Fibroblast of mammary gland (primary cell): Measurements from ENCODE around the gene C16orf54.
"Not testable (repeated sequence)": the region's sequence is repeated elsewhere in the genome, so short reads cannot be mapped to it uniquely, and the experiment has no call there.

Experiments used
- DNase-seq: peaks from one replicate; pipeline ENCODE4 v3.0.0-alpha.2; 2010; ENCODE audit warnings: low read depth
- H3K4me3 ChIP-seq: 2 replicates; pipeline ENCODE4 v1.5.1; 2011; ENCODE audit warnings: low read depth, mild to moderate bottlenecking, low read length, moderate library complexity; ENCODE audit not compliant: control insufficient read depth
- TF ChIP-seq, protein P1 (sequence below): conservative IDR thresholded peaks from 2 replicates; pipeline ENCODE4 v1.5.1; 2011; ENCODE audit warnings: low read depth, low read length, inconsistent platforms; ENCODE audit not compliant: control insufficient read depth, insufficient read depth

C16orf54 gene

DNA sequence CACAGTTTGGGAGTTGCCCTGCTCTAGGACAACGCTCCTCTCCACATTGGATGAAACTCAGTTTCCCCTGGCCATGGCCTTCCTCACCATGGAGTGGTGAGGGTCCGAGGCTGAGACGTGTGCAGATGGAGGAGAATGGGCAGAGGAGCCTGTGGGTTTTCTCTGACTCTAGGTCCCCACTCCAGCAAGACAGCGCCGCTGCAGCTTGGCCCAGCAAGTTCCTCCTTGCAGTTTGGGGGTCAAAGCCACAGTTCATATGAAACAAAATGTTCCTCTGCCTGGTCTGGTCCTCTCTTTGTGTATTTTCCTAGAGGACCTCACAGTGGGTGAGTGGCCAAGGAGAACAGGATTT is 2.3 kb downstream of the C16orf54 start:
- no peak for DNase-seq
- H3K4me3 ChIP-seq = no peak overlapping the region
- TF ChIP-seq, protein P1, sequence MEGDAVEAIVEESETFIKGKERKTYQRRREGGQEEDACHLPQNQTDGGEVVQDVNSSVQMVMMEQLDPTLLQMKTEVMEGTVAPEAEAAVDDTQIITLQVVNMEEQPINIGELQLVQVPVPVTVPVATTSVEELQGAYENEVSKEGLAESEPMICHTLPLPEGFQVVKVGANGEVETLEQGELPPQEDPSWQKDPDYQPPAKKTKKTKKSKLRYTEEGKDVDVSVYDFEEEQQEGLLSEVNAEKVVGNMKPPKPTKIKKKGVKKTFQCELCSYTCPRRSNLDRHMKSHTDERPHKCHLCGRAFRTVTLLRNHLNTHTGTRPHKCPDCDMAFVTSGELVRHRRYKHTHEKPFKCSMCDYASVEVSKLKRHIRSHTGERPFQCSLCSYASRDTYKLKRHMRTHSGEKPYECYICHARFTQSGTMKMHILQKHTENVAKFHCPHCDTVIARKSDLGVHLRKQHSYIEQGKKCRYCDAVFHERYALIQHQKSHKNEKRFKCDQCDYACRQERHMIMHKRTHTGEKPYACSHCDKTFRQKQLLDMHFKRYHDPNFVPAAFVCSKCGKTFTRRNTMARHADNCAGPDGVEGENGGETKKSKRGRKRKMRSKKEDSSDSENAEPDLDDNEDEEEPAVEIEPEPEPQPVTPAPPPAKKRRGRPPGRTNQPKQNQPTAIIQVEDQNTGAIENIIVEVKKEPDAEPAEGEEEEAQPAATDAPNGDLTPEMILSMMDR = no peak

DNA sequence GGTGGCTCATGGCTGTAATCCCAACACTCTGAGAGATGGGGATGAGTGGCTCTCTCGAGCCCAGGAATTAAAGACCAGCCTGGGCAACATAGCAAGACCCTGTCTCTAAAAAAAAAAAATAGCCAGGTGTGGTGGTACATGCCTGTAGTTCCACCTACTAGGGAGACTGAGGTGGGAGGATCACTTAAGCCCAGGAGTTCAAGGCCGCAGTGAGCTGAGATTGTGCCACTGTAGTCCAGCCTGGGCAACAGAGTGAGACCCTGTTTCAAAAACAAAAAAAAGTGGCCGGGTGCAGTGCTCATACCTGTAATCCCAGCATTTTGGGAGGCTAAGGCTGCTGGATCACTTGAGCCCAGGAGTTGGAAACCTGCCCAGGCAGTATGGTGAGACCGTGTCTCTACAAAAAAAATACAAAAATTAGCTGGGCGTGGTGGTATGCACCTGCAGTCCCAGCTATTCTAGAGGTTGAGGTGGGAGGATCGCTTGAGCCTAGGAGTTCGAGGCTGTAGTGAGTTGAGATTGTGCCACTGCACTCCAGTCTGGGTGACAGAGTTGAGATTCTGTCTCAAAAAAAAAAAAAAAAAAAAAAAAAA is 3.0 kb downstream of the C16orf54 start:
- DNase-seq = no peak
- TF ChIP-seq, protein P1 = no peak
- H3K4me3 ChIP-seq = no peak overlapping the region

- not testable (repeated sequence) for DNase-seq, H3K4me3 ChIP-seq
These were observed 5.2 kb downstream of the C16orf54 start for GRCh38 chr16:29740630-29741015.

- not testable (repeated sequence) for DNase-seq, H3K4me3 ChIP-seq
These were observed 5.7 kb downstream of the C16orf54 start for GRCh38 chr16:29739927-29740629.

GRCh38 chr16:29738514-29738913 is 7.3 kb downstream of the C16orf54 start:
- TF ChIP-seq, protein P1 = no peak
- H3K4me3 ChIP-seq = no peak overlapping the region
- DNase-seq = no peak

- TF ChIP-seq, protein P1 = no peak
- DNase-seq = no peak
- H3K4me3 ChIP-seq = no peak overlapping the region
These were observed 8.1 kb downstream of the C16orf54 start for GRCh38 chr16:29737713-29738112.

GRCh38 chr16:29736764-29737163 is 9.0 kb downstream of the C16orf54 start:
- TF ChIP-seq, protein P1 = no peak
- DNase-seq = no peak
- no peak overlapping the region for H3K4me3 ChIP-seq

- DNase-seq = no peak
- TF ChIP-seq, protein P1 = no peak
These were observed 9.7 kb downstream of the C16orf54 start for GRCh38 chr16:29736112-29736511.

More at GRCh38 chr16:29736112-29736511, 9.7 kb downstream of the C16orf54 start:
- H3K4me3 ChIP-seq = no peak overlapping the region
